HG02759 (cell line): ENCODE results near the gene CMIP.
"Not testable (repeated sequence)": the region's sequence is repeated elsewhere in the genome, so short reads cannot be mapped to it uniquely, and the experiment has no call there.

Experiments used
- ATAC-seq: cut with Tn5 transposase; IDR thresholded peaks from one replicate; pipeline ENCODE4 v1.9.1; 2021; ENCODE audit warnings: mild to moderate bottlenecking, moderate library complexity; ENCODE audit not compliant: unreplicated experiment

The CMIP gene

DNA sequence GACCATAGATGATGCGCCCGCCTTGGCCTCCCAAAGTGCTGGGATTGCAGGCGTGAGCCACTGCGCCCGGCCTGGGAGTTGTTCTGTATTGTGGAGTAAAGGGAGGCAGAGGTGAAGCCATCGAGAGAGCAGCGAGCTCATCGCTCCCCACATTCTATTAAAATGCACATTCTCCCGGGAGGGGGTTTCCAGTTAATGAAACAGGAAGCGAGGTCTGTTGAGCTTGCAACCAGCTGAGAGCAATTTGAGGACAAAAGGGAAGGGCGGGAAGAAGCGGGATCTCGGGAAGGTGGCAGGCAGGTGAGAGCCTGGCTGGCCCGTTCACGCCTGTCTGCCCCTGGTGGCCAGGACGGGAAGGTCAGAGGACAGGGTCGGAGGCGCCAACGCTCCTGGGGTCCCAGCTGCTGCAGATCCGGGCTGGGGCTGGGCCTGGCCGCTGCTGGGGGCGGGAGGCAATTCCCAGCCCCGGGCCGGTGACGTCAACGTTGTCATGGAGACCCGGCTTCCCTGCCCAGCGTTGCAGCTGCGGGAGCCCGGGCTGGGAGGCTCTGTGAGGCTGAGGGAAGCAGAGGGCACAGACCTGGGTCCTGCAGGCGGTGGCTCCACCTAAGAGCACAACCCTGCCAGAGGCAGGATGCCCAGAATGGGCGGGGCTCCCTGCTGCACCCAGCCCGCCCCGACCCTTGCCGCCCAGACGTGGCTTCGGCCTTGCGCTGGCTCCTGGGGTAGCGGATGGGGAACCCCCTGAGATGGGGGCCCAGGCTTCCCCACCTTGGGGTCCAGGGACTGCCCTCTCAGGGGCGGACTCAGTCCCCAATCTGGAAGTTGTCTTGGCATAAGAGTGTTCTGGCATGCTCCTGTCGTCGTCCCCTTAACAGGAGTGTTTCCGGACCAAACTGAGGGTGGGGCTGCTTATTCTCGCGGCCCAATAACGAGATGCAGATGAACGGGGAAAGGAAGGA, 285.8 kb downstream of the CMIP start:
- ATAC-seq, result peak; percentile 88

DNA sequence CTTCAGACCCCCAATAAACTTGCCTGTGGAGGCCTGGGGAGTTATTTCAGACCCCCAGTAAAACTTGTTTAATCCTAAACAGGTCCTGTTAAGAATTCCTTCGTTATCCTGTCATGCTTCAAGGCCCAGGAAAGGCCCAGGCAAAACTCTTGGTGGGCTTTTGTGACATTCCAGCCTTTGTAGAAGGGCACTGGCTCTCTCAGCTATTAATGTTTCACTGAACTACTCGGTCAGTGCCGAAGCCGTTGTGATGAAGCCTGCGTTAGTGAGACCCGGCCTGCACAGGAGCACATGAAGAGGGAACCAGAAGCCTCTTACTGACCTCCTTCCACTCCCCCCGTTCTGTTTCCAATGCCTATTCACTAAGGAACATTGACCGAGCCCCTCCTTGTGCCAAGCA, 287.0 kb downstream of the CMIP start:
- ATAC-seq, result no peak

DNA sequence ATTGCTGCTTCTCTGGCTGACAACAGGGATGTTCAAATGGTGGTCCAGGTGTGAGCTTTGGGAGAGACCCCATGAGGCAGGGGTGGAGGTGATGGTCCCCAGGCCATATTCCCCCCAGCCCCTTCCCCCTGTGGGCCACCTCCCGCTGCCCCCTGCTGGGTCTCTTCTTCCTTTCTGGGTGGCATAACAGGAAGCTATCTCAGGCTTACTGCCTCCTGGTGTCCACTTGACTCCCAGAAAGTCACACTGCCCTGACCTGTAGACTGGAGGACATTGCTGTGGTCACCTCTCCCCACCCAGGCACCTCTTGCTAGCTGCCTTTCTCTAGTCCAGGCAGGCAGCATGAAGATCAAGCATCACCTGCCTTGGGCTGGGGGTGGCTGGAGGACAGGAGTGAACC, 288.1 kb downstream of the CMIP start:
- ATAC-seq, result no peak

DNA sequence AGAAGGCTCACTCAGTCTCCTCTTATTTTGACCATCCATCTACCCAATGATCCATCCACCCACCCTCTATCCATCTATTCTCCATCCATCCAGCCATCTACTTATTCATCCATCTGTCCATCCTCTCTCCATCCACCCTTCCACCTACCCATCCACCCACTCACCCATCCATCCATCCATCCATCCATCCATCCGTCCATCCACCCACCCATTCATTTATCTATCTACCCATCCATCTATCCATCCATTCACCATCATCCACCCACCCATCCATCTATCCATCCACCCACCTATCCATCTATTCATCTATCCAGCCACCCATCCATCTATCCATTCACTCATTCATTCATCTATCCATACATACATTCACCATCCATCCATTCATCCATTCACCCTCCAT, 288.7 kb downstream of the CMIP start:
- no peak for ATAC-seq

DNA sequence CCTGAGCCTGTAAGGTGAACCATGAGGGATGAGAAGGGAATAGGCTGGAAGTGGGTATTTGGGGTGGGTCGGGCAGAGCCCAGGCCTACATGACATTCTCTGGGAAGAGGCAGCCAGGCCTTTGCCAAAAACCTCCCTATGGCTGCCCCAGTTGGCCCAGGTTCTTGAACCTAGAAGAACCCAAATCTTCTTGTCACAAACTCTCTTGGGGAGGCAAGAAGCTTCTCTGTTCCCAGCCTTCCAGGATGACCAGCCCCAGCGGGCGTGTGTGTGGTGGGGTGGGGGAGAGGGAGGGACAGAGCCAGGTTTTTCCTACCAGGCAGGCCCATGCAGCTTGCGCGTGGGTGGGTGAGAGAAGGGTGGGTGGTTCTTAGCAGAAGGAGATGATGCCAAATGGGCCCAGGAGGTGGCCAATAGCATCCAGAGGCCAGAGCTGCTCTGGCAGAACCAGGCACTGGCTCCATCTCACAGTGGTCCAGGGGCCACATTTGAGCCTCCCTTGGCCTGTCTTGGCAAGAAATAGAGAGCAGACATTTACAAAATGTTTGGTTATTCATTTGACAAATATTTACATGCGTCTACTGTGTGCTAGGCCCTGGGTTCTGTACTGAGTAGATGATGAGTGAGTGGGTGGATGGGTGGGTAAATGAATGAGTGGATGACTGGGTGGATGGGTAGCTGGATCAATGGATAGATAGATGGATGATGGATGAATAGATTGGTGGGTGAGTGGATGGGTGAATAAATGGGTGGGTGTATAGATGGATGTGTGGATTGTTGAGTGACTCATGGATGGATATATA, 290.2 kb downstream of the CMIP start:
- no peak for ATAC-seq

DNA sequence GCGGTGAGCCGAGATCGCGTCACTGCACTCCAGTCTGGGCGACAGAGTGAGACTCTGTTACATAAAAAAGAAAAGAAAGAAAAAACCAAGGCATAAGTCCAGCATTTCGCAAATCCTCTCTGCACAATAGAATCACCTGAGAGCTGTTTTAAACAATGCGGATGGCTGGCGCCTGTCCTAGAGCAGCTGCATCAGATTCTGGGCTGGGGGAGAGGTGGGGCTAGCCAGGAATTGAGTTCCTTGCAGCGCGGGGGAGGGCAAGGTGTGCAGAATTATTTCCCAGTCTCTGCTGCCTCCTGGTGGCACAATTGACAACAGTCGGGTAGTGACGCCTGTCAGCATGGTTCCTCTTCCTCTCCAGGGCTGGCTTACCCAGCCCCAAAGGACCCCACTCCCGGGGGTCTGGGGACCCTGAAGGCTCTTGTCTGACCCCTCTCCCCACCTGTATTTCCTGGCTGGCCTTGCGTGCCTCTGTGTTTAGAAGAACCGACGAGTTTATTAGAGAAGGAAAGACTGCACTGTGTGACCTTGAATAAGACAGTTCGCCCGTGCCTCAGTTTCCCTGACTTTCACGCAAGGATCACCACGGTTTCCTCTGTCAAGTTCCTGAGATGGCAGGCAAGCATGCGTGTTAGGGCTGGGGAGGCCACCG, 293.4 kb downstream of the CMIP start:
- peak; percentile 61 for ATAC-seq

DNA sequence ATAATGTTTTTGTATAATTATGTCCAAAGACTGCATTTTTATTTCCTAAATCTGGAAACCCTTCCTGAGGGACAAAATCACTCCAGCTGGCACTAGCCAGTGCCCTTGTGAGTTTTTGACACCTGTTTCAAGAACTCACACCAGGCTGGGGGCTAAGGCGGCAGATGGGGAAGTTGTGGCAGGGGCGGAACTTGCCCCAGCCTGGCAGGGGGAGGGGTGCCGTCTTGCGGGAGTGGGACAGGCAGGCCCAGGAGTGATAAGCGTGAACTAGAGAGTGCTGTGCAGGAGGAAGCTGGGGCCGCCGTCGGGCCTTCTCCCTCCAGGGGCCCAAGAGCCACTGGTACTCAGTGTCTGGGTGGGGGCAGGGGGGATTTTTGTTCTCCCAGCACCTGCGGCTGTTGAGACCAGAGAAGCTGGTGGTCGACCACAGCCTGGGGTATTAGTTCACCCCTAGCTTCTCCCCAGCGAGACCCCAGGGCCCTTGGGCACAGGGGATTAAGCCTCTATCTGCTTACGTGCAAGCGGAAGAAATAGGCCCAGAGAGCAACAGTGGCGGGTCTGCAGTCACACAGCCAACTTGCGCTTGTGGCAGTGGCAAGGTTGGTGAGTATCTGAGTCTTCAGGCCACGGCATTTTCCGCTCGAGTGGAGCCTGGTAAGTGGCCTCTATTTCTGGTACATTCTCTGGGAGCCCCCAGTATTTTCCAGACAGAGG, 294.3 kb downstream of the CMIP start:
- ATAC-seq, result peak; percentile 42

DNA sequence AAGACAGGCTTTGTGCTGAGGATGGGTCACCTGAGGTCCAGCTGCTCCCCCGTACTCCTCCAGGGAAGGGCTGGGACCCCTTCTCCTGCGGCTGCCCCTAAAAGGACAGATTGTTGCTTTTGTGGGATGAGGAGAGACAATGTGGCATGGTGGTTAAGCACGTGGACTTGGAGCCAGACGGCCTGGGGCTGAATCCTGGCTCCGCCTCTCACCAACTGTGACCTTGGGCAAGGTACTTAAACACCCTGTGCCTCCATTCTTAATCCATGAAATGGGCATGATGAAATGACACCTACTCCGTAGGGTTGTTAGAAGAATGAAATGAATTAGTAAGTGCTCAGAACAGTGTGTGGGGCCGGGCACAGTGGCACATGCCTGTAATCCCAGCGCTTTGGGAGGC, 294.9 kb downstream of the CMIP start:
- ATAC-seq, result no peak

DNA sequence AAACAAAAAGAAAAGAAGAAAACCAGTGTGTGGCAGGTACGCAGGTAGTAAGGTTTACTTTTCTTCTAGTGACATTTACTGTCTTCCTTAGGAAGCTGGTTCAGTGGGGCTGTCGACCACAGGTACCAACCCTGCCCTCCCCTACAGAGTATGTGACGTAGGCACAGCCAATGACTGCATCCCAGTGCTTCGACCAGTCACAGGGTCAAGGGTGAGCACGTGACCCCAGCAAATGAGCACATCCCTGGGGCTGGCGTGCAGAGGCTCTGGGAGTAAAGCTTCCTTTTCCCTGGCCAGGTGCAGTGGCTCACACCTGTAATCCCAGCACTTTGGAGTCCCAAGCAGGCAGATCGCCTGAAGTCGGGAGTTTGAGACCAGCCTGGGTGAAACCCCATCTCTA, 295.6 kb downstream of the CMIP start:
- peak; percentile 68 for ATAC-seq

DNA sequence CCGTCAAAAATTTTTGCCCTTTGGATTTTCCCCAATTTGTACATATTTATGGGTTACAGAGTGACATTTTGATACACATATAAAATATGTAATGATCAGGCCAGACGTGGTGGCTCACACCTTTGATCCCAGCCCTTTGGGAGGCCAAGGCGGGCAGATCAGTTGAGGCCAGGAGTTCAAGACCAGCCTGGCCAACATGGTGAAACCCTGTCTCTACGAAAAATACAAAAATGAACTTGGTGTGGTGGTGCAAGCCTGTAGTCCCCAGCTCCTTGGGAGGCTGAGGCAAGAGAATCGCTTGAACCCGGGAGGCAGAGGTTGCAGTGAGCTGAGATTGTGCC, 296.8 kb downstream of the CMIP start:
- not testable (repeated sequence) for ATAC-seq

DNA sequence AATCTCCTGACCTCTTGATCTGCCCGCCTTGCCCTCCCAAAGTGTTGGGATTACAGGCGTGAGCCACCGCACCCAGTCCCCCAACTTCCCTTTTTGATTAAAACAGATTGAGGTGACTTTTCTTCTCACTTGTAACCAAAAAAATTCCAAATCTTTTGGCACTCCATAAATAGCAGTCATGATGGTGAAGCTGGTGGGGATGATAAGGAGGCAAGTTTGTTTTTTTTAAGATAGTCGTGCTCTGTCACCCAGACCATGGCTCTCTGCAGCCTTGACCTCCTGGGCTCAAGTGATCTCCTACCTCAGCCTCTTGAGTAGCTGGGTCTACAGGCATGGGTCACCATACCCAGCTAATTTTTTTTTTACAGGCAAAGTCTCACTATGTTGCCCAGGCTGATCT, 299.8 kb downstream of the CMIP start:
- no peak for ATAC-seq

DNA sequence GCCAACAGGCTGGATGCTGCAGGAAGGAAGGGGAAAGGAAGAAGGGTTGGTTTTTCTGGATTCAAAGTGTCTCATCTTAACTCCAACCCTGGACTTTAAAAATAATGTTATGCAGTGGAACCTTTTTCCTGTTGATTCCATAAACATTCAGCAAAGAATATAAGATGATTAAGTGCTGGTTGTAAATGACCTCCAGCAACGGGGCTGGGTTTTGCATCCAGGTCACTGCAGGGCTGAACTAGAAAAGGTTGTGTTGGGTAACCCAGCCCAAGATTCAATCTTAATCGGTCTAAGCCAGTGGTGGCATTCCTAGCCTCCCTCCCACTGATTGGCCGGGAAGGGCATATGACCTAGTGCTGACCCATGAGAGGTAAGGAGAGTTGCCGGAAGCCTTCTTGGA, 300.3 kb downstream of the CMIP start:
- no peak for ATAC-seq

DNA sequence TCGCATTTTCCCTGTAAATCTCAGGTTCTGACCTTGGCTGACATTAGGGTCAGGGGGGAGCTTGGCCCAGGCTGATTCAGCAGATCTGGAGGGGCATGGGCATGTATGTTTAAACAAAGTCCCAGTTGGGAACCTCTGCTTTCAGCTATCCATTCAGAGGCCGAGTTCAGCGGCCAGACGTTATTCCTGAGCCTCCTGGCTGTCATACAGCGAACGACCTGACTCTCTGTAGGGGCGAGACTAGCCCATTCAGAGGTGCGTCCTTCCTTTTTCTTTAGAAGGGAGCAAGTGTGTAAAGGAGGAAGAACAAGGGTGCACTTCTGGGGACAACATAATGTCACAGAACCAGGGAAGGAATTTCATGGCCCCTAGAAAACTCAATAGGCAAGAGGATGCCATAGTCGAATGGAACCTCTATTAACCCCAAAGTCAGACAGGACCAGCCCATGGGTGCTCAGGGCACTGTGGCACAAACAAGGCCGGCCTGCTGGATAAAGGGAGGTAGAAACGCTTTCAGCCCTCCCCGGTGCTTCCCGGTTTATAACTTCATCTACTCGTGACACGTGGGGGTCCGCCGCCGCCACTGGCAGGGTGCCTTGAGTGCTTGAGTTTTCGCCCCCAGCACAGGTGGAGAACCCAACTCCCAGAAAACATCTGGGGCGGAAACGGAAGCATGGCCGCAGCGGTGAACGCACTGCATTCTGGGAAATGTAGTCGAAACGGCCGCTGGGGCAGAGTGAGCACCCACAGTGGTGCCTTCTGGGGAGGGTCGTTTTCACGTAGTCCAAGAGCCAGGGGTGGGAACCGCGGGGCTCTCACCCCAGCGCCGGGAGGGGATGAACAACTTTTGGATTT, 301.3 kb downstream of the CMIP start:
- ATAC-seq, result peak; percentile 84

DNA sequence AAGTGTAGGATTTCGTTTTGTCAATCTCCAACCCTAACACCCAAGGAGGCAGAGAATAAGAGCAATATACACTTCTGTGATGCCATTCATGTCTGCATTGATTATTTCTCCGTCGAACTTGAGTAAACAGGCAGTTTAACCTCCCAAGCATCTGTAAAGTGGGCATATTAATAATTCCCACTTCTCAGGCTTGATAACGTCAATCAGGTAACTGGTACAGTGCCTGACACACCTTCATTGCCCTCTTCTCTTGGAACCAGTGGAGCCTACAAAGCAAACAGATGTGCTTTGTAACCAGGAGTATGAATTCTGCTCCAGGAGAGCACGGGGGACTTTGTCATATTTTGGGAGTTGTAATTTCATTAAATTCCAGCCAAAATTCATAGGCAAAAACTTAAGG, 302.0 kb downstream of the CMIP start:
- ATAC-seq, result no peak

DNA sequence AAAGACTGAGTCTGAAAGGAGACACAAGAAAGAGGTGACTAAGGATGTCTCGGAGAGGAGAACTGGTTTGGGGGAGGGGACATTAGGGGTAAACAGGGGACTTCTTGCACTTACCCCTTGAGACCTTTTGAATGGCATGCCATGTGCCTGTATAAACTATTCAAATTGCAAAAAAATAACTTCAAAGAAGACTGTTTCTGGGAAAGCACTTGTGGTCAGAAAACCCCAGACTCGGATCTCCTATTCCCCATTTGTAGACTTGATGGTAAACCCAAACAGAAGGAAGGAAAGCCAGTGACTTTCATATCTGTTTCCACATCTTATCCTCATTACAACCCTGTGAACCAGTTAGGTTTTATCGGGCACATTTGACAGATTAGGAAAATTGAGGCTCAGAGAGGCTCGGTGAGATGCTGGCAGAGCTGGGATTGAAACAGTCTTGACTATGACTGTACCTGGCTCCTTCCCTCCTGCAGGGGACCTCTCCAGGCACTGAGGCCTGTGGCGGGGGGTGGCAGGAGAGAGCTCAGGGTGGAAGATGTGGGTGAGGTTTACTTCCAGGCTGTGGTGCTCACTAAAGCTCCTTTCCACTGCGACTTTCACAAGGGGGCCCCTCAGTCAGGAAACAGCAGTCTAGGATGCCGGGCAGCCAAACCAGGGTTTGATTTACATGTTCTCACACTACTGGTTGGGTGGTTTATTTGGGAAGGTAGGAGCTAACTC, 304.0 kb downstream of the CMIP start:
- ATAC-seq, result no peak

DNA sequence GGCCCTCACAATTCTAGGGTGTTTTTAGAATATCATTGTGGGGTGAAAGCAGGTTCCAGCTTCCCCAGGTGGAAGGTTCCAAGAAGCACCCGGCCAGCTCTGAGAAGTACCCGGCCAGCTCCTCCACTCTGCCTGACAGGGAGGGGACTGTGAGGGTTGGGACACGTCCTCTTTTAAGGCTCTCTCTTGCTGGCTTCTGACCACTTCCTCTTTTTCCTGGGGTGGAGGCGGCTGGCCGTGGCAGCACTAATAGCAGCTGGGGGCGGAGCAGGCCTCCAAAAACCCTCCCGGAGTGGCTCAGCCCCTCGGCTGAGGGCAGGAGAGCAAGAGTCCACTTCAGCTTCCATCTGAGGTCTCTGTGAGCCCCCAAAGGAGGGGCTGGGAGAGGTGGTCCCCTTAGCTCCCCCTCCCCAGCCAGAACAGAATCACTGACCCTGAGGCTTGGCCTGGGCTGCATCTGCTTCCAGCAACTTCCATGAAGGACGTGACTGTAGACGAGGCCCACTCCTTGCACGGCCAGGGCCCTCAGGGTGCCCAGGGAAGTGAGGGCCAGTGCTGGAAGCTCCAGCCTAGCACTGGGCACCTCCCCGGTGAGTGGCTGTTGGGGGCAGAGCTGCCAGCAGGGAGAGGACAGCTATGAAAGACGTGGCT, 307.7 kb downstream of the CMIP start:
- peak; percentile 89 for ATAC-seq

DNA sequence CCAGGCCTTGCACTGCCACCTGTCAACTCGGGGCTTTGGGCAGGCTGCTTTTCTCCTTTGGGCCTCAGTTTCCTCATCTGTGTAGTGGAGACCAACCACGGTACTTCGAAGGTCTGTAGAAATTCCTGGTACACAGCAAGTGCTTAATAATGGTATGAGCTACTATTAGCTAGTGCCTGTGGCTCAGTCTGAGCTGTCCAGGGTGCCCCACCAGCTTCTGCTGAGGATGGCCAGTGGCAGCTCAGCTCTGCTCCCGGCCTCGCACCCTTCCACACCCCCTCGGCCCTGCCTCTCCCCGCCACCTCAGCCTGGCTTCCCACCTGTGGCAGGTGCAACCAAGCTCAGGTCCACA, 308.2 kb downstream of the CMIP start:
- no peak for ATAC-seq

DNA sequence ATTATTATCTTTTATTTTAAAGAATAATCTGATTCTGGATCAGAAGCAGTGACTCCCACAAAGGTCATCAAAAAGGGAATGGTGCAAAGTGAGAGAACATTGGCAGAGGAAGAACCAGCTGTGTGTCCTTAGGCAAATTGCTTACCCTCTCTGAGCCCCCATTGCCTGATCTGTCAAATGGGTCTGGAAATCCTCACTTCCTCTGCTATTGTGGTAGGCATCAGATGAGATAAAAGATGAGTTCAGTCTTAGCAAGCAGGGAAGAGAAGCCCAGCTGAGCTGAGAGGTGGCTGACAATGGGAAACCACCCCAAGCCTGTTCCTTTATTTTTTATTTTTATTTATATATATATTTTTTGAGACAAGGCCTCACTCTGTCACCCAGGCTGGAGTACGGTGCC, 310.2 kb downstream of the CMIP start:
- ATAC-seq, result no peak
